Renal cortical epithelial cell (primary cell): Measurements from ENCODE around the gene NMUR1. TPM values are rescaled to one million over a fixed set of nuclear protein-coding genes. Genes with fewer than 3 reads are reported as not detected.
A peak's percentile ranks its signal among the peaks of the same experiment; 100 is the strongest.

Experiments
- DNase-seq: peaks from one replicate; pipeline ENCODE4 v3.0.0-alpha.2; 2011; ENCODE audit warnings: low read depth
- total RNA-seq: library from RNA; depleted of rRNA; stranded (reverse); fragments of >200 nt; gene quantifications from 2 replicates; pipeline ENCODE4 v1.2.3, GENCODE V29; 2014

NMUR1 gene
- total RNA-seq, 1 donor from 2014 or later: 0.05 TPM

GRCh38 chr2:231486851-231487596 lies 43.2 kb downstream of the NMUR1 start:
- no peak for DNase-seq

DNA sequence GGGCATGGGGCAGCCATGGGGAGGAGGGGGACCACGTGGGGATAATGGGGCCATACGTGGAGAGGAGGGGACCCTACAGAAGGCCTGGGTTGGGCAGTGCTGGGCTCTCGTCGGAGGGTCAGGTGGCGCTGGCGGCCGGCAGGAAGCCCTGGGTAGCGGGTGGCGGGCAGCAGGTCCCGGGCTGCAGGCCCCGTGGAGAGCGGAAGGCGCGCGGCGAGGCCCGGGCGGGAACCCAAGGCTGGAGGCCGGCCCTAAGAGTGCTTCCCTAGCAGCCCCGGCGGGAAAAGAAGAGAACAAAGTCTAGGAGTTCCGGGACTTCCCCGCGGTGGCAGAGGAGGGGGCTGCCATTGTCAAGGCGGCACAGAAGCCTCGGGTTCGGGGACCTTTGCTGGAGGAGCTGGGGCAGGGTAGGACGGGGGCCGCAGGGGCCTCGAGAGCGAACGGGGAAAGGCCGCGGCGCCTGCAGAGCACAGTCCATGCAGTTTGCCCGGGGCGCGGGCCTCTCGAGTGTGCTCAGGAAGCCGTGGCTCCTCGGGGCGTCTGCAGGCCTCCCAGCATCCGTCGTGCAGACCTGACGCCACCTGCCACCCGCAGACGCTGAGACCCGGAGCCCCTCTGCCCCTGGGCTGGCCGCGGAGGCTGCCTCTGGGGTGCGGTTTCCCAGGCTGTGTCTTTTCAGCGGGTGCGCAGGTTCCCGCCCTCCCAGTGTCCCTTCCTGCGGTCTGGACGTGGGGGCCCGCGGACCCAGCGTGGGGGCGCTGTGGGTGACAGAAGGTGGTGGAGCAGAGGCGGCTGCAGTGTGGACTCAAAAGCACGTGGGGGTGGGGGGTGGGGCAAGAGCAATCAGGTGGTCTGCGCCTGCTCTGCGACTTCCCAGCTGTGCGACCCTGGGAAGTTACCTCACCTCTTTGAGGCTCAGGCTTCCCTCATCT lies 46.6 kb downstream of the NMUR1 start:
- no peak for DNase-seq

GRCh38 chr2:231482806-231483391 lies 47.3 kb downstream of the NMUR1 start:
- DNase-seq: peak; percentile 18

GRCh38 chr2:231480781-231481180 lies 49.5 kb downstream of the NMUR1 start:
- no peak for DNase-seq

- DNase-seq: no peak
Measured at GRCh38 chr2:231479455-231479854, 50.8 kb downstream of the NMUR1 start.

DNA sequence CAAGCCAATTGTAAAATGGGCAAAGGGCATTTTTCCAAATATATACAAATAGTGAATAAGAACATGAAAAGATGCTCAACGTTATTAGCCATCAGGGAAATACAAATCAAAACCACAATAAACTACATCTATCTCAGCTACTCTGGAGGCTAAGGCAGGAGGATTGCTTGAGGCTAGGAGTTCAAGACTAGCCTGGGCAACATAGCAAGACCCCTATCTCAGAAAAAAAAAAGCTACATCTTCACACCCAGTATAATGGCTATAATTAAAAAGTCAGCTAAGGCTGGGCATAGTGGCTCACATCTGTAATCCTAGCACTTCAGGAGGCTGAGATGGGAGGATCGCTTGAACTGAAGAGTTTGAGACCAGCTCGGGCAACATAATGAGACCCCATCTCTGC lies 53.3 kb downstream of the NMUR1 start:
- DNase-seq: no peak

DNA sequence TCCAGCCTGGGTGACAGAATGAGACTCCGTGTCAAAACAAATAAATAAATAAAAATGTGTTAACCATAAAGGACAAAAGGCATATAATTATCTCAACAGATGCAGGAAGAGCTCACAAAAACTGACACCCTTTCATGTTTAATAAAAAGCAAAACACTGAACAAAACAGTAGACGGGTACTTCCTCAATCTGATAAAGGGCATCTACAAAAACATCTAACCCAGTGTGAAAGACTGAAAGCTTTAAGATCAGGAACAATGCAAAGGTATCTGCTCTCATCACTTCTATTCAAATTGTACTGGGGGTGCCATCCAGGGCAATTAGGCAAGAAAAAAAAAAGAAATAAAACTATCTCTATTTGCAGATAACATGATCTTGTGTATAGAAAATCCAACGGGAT lies 54.3 kb downstream of the NMUR1 start:
- DNase-seq: no peak

Other genes starting within 250 kb of the NMUR1 start
- 4.0 and 4.5 TPM in 2 replicates for gene B3GNT7, start 134.7 kb downstream of the NMUR1 start, total RNA-seq
- gene NCL, start 66.0 kb downstream of the NMUR1 start, total RNA-seq: 86.7 and 418 TPM in 2 replicates
- not detected in 2 replicates for gene TEX44, start 62.4 kb upstream of the NMUR1 start, total RNA-seq
- gene PTMA, start 178.1 kb upstream of the NMUR1 start, total RNA-seq: 594 and 977 TPM in 2 replicates